MM.1S (cell line): Measurements from ENCODE around the gene SPATA13.

Source experiments
- EZH2 ChIP-seq: fragments of 300-600 bp; sonication (generic); optimal IDR thresholded peaks from 2 replicates; pipeline ENCODE3; 2017; ENCODE audit warnings: low read depth, mild to moderate bottlenecking, antibody characterized with exemption, low read length, mixed read lengths
- TF ChIP-seq, protein P1 (sequence below): fragments of 300-600 bp; sonication (generic); IDR thresholded peaks from 2 replicates; pipeline ENCODE4 v1.5.1; 2016; ENCODE audit warnings: antibody characterized with exemption, low read length, mixed read lengths

DNA sequence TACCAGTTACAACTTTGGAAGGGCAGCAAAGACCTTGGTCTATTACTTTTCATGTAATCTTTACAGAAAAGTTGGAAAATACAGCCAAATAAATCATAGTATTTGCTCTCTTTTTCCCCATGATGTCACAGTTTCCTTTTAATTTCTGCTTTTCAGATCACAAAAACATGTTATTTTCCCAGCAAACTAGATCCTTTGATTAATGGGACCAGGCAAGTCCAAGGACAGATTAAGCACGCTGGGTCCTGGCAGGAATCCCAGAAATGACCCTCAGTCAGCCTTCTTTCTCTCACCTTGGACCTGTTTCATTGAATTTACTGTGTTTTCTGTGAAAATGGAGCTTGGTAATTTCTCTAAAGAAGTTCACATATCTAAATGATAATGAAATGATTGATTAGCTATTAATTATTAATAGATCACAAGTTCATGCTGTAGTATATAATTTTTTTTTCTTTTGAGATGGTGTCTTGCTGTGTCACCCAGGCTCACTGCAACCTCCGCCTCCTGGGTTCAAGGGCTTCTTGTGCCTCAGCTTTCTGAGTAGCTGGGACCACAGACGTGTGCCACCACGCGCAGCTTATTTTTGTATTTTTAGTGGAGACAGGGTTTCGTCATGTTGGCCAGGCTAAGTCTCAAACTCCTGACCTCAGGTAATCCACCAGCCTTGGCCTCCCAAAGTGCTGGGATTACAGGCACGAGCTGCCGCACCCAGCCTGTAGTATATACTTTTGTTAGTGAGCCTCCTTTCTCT, 16.0 kb downstream of the SPATA13 start:
- TF ChIP-seq, protein P1, sequence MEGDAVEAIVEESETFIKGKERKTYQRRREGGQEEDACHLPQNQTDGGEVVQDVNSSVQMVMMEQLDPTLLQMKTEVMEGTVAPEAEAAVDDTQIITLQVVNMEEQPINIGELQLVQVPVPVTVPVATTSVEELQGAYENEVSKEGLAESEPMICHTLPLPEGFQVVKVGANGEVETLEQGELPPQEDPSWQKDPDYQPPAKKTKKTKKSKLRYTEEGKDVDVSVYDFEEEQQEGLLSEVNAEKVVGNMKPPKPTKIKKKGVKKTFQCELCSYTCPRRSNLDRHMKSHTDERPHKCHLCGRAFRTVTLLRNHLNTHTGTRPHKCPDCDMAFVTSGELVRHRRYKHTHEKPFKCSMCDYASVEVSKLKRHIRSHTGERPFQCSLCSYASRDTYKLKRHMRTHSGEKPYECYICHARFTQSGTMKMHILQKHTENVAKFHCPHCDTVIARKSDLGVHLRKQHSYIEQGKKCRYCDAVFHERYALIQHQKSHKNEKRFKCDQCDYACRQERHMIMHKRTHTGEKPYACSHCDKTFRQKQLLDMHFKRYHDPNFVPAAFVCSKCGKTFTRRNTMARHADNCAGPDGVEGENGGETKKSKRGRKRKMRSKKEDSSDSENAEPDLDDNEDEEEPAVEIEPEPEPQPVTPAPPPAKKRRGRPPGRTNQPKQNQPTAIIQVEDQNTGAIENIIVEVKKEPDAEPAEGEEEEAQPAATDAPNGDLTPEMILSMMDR: no peak
- TF ChIP-seq EZH2: no peak
